ENCODE results near the gene YWHAB.

Gene YWHAB

DNA sequence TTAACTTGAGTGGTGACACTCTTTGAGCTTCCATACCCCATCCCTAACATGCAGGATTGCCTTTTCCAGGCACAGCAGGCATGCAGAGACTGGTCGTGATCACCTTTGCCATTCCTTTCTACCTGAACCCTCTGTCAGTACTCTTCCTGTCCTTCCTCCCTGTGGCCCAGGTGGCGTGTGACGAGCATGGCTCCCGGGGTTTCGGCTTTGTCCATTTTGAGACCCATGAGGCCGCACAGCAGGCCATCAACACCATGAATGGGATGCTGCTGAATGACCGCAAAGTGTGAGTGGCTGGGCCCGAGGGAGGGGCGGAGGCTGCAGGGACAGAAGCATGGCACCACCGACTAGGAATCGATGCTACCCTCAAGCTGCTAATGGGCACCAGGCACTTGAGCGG lies 31.1 kb downstream of the YWHAB start:
- DNase-seq: no peak

DNA sequence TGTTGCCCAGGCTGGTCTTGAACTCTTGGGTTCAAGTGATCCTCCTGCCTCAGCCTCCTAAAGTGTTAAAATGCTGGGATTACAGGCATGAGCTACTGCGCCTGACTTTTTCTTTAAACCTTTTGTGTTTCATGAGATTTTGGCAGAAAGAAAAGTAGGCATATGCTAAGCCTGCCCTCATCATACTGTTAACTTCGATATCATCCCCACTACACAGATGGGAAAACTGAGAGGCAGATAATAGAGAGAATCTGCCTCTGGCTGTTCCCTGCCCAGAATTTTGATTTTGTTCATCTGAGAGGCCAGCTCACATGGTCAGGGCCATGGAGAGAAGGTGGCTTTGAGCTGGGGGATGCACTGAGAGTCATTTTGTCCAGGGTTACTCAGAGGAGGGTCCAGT lies 31.9 kb downstream of the YWHAB start:
- DNase-seq: no peak

DNA sequence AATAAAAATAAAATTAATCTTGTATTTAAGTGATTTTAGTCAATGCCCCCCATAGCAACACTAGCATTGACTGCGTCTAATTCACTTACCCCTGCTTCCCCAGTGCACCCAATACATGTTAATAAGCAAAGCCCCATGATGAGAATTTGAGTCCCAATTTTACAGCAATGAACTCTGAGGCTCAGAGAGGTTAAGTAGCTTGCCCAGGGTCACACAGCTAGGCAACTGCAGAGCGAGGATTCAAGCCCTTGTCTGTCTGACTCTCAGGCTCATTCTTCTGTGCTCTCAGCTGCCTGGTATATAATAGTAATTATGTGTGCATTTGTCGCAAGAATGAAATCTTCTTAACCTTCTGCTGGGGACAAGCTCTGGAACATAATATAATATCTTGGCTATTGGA lies 32.8 kb downstream of the YWHAB start:
- DNase-seq: no peak

DNA sequence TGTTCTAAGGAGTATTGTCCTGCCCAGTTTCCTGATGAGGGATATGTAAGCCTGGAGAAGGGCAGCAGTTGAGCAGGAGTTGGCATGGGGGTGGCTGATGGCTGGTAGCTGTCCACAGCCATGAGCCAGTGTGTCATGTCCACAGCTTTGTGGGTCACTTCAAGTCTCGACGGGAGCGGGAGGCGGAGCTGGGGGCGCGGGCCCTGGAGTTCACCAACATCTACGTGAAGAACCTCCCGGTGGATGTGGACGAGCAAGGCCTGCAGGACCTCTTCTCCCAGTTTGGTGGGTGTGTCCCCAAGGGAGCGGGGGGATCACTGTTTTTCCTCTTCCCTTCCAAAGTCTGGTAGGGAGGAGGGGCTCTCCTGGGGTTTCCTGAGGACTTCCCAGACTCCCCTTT lies 33.3 kb downstream of the YWHAB start:
- no peak for DNase-seq

DNA sequence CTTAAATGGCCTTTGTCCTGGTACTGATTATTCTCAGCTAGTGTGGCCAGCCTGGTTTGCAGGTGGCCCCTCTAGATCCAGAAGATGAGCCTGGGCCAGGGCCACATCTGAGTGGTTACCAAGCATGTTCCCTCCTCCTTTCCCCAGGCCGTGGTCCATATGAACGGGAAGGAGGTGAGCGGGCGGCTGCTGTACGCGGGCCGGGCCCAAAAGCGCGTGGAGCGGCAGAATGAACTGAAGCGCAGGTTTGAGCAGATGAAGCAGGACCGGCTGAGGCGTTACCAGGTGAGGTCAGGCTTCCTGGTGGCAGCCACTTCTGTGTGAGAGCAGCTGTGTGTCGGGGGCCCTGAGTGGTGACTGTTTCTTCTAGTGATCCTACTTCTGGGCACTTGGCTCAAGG lies 35.9 kb downstream of the YWHAB start:
- no peak for DNase-seq

DNA sequence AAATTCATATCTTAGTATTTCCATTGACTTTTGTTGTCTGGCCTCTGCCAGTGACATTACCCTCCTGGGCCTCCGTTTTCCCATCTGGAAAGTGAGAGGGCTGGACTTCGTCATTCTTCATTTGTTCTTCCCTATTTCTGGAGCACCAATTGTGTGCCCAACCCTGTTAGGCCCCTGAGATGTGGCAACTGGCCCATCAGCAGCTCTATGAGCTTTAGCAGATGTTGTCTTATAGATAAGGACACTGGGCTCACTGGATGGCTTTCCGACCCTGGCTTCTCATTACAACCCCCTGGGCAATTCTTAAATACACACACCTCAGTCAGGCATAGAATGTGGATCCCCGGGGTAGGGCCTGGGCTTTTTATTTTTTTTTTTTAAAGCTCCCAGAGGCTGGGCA lies 39.0 kb downstream of the YWHAB start:
- DNase-seq: no peak

DNA sequence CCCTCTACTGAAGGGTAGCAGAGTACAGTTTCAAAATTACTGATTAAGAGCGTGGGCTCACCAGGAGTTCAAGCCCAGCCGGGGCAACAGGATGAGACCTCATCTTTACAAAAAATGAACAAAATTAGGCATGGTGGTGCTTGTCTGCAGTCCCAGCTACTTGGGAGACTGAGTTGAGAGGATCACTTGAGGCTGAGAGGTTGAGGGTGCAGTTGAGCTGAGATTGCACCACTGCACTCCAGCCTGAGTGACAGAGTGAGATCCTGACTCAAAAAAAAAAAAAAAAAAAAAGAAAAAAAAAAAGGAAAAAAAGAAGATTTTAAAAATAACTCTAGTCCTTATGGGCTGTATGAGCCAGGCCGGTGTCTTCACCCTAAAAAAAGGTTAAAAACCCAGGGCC lies 43.1 kb downstream of the YWHAB start:
- no peak for DNase-seq

DNA sequence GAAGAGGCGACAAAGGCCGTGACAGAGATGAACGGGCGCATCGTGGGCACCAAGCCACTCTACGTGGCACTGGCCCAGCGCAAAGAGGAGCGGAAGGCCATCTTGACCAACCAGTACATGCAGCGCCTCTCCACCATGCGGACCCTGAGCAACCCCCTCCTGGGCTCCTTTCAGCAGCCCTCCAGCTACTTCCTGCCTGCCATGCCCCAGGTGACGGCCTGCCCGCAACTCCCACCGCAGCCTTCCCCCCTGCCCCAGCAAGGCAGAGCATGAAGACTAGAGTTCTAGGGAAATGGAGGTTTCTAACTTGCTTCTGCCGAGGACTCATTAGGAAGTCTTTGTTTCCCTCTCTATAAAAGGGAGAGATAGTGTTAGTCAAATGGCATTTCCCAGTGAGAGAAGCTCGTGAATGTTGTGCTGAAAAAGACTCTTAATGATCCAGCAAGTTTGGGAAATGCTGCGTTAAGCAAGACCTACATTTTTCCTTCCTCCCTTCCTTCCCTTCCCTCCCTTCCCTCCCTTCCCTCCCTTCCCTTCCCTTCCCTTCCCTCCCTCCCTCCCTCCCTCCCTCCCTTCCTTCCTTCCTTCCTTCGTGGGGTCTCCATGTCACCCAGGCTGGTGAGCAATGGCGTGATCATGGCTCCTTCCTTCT lies 45.1 kb downstream of the YWHAB start:
- no peak for DNase-seq

DNA sequence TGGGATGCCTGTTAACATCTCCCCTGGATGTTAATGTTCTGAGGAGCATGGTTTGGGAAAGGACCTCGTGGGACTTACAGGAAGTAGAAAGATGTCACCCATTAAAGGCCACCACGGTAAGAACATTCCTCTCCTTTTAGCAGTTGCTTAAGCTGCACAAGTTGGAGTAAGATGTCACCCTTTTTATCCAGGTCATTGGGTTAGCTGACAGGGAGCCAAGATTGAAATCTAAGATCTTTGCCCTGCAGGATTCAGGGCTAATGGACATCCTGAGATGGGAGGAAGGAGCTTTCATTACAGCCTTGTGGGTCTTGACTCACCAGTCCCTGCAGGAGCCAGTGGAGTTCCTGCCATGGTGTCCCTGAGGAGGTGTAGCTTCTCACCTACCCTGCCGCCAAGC lies 46.4 kb downstream of the YWHAB start:
- DNase-seq: no peak

DNA sequence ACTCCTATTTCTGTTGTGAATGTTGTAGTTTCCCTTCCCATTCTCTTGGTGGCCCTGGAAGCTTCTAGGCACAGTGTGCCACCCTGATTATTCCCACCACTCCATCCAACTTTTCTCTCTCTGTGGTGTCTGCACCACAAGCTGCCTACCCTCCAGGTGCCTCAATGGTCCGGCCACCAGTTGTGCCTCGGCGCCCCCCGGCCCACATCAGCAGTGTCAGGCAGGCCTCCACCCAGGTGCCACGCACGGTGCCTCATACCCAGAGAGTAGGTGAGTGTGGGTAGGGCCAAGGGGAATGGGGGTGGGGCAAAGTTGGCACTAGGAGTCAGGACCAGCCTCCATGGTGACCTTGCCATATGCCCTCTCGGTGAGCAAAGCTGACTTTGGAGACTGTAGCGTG lies 47.4 kb downstream of the YWHAB start:
- DNase-seq: no peak

DNA sequence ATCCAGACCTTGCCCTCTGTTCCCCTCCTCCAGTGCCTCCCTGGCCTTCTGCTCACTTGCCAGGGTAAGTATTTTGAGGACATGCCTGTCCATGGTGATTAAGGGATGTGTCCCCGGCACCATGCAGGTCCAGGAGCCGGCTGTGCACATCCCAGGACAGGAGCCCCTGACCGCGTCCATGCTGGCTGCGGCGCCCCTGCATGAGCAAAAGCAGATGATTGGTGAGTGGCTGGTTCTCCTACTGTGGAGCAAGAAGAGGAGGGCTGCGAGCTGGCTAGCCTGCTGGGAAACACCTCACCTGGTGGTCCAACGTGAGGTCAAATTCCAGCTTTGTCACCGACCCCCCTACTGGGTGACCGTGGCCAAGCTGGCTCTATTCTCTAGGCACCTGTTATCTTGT lies 51.0 kb downstream of the YWHAB start:
- no peak for DNase-seq

DNA sequence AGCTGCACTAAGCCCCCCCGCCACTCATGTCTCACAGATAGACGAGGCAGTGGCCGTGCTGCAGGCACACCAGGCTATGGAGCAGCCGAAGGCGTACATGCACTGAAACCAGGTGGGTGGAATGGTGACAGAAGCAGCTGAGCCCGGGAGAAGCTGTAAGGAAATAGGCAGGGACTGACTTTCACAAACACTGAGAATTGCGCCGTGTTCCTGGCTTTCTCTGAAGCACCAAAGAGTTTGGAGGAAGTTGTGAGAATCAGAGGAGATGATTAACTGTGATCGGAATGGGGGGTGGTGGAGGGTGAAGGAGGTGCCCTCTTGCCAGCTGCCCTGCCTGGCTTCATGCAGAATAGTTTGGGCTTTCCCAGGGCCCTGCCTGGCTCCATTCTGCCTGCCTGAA lies 53.1 kb downstream of the YWHAB start:
- no peak for DNase-seq

DNA sequence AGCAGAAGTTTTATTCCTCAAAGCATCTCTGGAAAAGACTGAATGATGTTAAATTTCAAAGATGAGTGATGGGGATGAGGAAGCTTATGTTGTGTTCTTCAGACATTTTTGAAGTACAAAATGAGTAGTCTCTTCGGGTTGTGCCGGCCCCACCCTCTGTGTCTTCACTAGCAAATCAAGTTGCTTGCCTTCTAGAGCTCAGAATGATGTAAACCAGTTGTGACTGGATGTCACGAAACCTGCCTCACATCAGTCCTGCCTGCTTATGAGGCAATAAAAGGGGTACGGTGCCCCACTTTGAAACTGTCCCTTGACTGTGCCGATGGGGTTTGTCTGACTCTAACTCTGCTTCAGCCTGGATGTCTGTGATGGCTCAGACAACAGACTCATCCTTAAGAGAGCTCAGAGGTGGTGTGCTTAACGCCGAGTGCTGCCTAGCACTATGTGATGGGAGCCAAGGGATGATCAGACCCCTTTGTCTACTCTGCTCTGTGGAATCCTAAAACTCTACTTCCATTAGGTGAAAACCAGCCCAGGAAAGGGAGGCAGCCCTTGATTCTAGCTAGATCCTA lies 55.7 kb downstream of the YWHAB start:
- DNase-seq: no peak

DNA sequence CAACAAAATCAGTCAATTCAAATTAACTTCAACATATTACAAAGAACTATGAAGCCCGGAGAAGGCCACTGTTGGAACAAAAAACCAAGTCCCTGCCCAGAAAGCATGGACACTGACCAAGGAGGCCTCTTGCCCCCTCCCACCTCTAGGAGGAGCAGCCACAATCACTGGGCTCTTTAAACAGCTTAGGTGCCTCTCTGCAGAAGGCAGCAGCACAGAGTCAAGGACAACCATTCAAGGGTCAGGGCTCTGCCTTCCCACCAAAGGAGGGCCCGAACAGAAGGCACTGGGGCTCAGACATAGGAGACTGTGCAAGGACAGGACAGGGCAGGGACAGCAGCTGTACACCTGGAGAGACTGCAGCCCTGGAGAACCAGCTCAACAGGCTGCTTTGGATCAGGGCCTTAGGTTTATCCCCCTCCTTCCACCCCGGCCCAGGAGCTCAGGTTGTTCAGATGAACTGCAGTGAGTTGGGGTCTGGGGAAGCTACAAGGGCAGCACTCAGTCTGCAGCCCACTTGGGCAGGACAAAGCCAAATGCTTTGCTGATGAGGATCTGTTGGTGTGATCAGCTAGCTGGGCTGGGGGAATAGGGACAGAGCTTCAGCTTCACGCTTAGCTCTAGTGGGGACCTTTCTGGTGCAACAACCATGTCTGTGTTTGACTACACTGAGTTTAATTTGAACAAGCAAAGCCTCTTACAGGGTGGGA lies 56.9 kb downstream of the YWHAB start:
- DNase-seq: no peak

DNA sequence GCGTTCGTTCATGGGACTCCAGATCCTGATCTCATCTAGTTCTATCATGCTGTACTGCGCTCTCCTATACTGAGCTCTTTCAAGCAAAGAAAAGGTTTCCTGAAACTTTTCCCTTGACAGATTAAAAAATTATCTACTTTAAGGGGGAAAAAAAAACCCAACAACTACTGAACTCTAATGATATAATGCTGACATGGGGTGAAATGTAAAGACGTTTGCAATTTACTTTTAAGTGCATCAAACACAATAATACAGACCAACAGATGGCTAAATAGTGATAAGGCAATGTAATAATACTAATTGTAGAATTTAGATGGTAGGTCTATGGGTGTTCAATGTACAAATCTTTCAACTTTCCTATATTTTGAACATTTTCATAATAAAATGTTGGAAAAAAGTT lies 58.3 kb downstream of the YWHAB start:
- no peak for DNase-seq

DNA sequence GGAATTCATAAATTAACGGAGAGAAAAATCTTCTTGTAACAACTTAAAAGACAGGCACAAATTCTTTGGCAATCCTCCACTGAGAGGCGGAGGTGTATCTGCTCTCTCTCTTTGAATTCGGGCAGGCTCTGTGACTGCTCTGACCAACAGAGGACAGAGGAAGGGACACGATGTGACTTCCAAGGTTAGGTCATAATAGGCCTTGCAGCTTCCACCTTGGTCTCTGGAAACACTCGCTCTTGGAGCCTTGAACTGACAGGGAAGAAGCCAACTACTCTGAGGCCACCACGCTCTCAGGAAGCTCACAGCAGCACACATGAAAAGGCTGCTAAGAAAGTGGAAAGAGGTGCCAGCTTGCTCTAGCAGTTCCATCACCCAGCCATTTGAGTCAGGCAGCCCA lies 59.8 kb downstream of the YWHAB start:
- DNase-seq: no peak

DNA sequence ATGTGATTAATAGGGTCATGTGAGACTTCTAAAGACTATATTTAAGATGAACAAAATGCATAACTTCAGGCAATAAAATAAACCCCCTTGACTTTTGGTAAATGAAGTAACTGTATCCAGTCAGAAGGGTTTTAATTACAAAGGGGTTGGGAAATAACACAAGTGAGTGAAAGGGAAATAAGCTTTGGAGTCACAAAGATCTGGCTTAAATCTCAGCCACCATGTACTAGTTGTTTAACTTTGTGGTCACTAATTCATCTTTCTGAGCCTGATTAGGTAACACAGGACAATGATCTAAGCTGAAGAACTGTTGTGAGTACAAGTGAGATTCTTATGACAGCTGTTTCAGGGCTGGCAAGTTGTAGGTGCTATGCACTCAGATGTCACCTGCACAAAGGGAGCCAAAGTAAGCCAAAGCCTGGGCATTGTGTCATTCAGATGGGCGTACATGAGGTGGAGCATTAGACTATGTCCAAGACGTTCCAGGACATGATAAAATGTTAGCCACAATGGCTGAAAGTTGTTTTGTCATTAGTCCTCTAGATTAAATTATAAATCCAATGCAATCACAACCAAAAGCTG lies 60.9 kb downstream of the YWHAB start:
- no peak for DNase-seq

DNA sequence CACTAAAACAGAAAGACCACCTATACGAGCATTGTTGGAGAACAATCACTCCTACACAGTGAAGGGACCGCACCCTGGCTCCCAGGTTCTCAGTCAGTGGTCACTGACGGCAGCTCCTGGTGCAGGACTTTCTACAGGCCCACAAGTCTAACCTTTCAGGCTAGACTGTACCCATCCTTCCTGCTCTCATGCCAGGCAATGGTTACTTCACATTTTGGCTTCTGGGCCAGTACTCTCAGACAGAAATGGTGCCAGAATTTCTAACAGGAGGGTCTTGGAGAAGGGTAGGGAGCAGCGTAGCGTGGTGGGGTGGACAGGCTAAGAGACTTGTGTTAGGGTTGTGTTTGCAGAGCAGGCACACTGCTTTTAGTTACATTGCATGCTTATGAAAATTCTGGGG lies 62.6 kb downstream of the YWHAB start:
- DNase-seq: no peak

DNA sequence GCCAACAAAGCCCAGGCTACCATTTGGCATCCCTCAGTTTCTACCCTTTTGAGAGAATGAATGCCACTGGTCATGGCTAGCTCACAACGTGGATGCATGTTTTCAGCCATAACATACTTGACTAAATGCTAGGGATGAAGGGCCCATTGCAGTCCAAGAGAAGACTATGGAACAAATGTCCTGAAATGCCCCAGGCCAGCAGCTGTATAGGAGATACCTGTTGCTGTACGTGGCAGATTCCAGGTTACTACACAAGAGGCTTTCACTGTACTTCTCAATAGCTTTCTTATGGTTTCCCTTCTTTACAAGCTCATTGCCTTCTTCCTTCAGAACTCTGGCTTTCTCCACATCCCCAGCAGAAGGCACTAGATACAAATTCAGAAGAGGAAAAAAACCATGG lies 63.0 kb downstream of the YWHAB start:
- no peak for DNase-seq

DNA sequence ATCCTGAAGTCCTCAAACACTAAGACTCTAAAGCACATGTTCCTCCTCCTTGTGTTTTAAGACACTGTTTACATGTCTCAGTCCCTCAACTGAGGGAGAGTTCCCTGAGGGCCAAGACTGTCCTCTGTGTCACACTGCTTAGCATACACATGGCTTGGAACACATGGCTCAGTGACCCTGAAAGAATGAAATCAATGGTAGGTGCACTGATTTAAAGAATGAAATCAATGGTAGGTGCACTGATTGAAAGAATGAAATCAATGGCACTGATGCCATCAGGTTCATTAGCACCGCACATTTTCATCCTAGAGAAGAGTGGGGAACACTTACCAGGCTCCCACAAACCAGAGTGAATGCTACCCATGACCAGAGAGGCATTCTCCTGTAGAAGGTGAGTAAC lies 64.9 kb downstream of the YWHAB start:
- no peak for DNase-seq

DNA sequence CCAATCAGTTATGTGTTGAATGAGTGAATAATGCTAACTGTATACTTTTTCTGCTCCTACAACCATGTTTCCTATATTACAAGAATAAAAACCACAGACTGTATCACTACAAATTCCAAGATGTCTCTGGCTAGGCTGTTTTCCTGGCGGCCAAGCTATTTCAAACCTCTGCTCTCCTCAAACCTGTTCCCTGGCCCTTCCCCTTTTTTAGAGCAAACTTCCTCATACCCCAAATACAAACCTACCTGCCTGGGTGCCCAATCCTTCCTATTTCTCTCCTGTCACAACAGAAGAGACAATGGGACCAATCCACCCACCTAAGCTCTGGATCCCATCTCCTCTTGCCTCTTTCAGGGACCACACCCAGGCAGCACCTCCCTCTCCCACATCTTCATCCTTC lies 67.2 kb downstream of the YWHAB start:
- no peak for DNase-seq

DNA sequence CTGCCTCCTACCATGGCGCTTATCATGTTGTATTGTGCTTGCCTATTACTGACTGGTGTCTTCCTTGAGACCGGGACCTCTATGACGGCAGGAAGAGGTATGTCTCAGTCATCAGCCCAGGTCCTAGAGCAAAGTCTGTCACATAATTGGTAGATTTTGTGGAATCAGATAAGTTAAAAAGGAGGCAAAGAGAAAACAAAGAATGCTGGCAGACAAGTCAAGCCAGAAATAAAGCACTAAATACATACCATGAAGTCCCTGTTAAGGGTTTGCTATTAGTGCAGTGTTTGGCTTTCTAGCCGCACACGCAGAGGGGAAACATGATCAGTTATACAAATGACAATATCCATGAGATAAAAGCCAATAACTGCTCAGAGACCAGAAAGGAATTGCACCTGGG lies 68.7 kb downstream of the YWHAB start:
- no peak for DNase-seq

DNA sequence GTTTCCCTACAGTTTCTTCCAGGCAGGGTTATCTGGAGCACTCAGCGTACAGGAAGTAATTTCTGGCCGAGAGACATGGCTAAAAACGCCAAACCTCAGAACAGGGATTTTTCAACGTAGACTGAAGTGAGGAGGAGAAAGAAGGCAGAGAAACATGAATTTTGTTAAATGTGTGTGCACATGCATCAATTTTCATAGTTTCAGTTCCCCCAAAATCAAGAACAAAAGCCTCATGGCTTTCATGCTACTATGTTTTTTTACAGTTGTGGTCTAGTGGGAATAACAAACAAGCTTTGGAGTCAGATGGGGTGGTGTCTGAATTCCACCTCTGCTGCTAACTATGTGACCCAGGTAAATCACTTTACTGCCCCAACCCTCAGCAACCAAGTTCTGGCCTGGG lies 69.8 kb downstream of the YWHAB start:
- DNase-seq: no peak

DNA sequence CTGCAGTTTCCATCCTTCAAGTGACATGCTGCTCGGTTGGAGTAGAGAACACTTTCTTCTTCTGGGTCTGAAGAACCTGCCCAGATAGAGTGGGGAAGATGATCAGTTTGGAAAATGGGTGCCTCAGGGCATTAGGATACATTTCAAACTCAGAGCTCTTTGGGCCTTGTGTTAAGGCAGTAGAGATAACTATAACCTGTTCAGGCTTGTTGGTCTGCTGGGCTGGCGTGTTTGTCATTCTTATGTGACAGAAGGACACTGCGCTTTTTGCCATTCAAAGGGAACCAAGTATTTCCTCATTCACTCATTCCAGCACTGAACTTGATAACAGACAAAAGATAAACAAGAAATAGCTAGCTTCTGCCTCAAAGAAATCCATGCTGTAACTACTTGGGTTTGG lies 70.9 kb downstream of the YWHAB start:
- no peak for DNase-seq
